Measurements from ENCODE around the gene AMBN.

DNA sequence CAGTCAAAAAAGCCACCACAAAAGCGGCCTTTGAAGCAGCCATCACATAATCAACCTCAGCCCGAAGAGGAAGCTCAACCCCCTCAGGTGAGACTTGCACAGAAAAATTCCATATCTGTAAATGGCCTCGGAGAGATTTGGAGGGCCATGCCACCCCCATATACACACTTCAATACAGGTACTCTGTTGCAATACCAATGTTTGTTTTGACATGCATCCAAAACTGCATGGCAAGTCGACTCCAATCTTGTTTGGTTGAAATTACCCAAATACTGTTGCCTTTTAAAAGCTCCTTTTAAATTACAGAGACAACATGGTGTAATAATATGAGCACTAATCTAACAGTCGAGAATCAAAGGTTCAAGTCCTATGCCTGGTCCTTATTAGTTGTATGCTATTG, 42.4 kb downstream of the AMBN start:
- TF ChIP-seq CTCF (IDR thresholded peaks at IDR 0.05; ENCODE audit: insufficient read depth, low read length) (no peak), POLR2AphosphoS5 (IDR thresholded peaks at IDR 0.05; ENCODE audit: low read depth) (no peak), GABPA (IDR thresholded peaks at IDR 0.05; ENCODE audit: low read depth) (no peak), REST (IDR thresholded peaks at IDR 0.05; ENCODE audit: insufficient replicate concordance, low read depth) (no peak), SPI1 (IDR thresholded peaks at IDR 0.05; ENCODE audit: borderline replicate concordance, low read depth) (no peak)
